PC-3 (cell line): ENCODE data around the gene ALOX15B.

Source experiments
- EZH2 ChIP-seq: fragments of 300-600 bp; sonication (generic); IDR thresholded peaks from one replicate; pipeline ENCODE4 v1.6.1; 2017; ENCODE audit warnings: antibody characterized with exemption, mild to moderate bottlenecking, low read length; ENCODE audit not compliant: unreplicated experiment
- TF ChIP-seq, protein P1 (sequence below): fragments of 300-600 bp; sonication (generic); conservative IDR thresholded peaks from 2 replicates; pipeline ENCODE4 v1.5.1; 2017; ENCODE audit warnings: antibody characterized with exemption, low read depth, mild to moderate bottlenecking, low read length

DNA sequence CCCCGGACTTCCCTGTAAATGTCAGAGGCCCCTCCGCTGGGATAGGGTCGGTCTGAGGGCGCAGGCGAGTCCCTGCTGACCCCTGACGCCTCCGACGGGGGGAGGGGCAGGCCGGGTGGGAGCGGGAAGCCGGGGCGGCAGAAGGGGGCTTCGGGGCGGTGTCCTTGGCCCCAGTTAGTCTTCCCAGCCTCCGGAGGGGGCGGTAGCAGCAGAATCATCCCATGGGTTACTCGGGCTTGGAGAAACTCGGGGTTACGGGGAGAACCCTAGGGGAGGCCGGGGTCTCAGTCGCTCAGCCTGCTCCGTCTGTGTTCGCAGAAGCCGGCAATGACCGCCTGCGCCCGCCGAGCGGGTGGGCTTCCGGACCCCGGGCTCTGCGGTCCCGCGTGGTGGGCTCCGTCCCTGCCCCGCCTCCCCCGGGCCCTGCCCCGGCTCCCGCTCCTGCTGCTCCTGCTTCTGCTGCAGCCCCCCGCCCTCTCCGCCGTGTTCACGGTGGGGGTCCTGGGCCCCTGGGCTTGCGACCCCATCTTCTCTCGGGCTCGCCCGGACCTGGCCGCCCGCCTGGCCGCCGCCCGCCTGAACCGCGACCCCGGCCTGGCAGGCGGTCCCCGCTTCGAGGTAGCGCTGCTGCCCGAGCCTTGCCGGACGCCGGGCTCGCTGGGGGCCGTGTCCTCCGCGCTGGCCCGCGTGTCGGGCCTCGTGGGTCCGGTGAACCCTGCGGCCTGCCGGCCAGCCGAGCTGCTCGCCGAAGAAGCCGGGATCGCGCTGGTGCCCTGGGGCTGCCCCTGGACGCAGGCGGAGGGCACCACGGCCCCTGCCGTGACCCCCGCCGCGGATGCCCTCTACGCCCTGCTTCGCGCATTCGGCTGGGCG lies 35.9 kb upstream of the ALOX15B start:
- TF ChIP-seq EZH2: no peak
- TF ChIP-seq, protein P1, sequence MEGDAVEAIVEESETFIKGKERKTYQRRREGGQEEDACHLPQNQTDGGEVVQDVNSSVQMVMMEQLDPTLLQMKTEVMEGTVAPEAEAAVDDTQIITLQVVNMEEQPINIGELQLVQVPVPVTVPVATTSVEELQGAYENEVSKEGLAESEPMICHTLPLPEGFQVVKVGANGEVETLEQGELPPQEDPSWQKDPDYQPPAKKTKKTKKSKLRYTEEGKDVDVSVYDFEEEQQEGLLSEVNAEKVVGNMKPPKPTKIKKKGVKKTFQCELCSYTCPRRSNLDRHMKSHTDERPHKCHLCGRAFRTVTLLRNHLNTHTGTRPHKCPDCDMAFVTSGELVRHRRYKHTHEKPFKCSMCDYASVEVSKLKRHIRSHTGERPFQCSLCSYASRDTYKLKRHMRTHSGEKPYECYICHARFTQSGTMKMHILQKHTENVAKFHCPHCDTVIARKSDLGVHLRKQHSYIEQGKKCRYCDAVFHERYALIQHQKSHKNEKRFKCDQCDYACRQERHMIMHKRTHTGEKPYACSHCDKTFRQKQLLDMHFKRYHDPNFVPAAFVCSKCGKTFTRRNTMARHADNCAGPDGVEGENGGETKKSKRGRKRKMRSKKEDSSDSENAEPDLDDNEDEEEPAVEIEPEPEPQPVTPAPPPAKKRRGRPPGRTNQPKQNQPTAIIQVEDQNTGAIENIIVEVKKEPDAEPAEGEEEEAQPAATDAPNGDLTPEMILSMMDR: no peak
